ENCODE results near the gene HMGCR.

DNA sequence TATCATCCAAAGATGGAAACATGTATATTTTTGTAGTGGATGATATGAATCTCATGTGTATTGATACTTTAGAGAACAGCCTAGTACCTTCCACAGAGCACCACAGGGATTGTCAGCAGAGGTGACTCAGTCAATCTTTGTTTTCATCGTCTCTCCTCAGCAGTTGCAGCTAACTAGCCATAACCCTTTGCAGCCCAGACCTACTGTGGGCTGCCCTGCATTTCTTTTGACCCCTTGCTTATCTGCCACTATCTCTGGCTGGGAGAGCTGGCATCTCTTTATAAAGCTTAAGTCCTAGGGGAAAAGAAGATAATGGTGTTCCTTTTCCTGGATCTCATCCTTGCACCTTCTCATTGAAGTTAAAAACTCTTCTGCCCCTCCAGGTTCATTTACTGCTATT is 28.7 kb downstream of the HMGCR start:
- TF ChIP-seq, protein P1, sequence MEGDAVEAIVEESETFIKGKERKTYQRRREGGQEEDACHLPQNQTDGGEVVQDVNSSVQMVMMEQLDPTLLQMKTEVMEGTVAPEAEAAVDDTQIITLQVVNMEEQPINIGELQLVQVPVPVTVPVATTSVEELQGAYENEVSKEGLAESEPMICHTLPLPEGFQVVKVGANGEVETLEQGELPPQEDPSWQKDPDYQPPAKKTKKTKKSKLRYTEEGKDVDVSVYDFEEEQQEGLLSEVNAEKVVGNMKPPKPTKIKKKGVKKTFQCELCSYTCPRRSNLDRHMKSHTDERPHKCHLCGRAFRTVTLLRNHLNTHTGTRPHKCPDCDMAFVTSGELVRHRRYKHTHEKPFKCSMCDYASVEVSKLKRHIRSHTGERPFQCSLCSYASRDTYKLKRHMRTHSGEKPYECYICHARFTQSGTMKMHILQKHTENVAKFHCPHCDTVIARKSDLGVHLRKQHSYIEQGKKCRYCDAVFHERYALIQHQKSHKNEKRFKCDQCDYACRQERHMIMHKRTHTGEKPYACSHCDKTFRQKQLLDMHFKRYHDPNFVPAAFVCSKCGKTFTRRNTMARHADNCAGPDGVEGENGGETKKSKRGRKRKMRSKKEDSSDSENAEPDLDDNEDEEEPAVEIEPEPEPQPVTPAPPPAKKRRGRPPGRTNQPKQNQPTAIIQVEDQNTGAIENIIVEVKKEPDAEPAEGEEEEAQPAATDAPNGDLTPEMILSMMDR (IDR thresholded peaks at IDR 0.05), result no peak
- TF ChIP-seq POLR2A (IDR thresholded peaks at IDR 0.05), result no peak

All from testis (tissue), 2 donors.